ENCODE results near the gene LRRN4CL.

Gene LRRN4CL

GRCh38 chr11:62649486-62649885 is 39.8 kb downstream of the LRRN4CL start:
- H3K27ac ChIP-seq: no peak overlapping the region
- no peak for TF ChIP-seq CTCF (IDR thresholded peaks at IDR 0.05)
- no peak for TF ChIP-seq ZFX (IDR thresholded peaks at IDR 0.05; ENCODE audit: borderline replicate concordance)

DNA sequence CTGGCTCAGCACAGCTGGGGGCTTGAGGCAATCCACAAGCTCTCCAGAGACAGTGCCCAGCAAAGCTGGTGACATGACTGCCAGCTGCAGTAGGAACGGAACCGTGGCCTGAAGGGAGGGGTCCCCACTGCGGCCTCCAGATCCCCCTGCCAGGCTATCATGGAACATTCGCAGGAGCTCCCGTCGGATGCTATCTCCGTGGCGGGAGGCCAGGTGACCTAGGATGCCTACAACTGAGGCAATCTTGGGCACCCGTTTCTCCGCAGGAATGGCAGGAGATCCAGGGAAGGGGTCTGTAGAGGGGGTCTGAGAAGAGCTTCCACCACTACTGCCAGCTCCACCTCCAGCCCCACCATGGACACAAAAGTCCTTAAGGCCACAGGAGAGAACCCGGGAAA is 40.4 kb downstream of the LRRN4CL start:
- H3K27ac ChIP-seq: no peak overlapping the region
- TF ChIP-seq ZFX (IDR thresholded peaks at IDR 0.05; ENCODE audit: borderline replicate concordance) (no peak), CTCF (IDR thresholded peaks at IDR 0.05) (no peak)

- H3K27ac ChIP-seq: peak overlapping the region; percentile 83; the same call in 1 of the 2 replicates
- no peak for TF ChIP-seq ZFX (IDR thresholded peaks at IDR 0.05; ENCODE audit: borderline replicate concordance)
- no peak for TF ChIP-seq CTCF (IDR thresholded peaks at IDR 0.05)
Observed at GRCh38 chr11:62648185-62648966, 41.0 kb downstream of the LRRN4CL start.

DNA sequence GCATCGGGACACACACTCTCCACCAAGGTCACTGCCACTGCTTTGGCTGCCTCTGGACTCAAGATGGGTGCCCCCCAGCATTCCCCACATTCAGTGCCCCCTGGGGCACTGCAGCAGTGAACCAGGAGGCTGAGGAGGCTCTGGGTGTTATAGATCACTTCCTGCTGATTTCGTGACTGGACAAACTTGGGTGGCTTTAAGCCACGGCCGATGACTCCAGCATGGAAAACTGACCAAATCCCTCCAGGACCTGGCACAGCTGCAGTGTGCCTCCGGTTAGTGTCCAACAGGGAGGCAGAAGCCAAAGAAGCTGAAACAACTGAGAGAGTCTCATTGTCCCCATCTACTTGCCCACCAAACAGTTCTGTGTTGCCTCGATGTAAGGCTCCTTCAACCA is 41.7 kb downstream of the LRRN4CL start:
- H3K27ac ChIP-seq: peak overlapping the region; percentile 83
- TF ChIP-seq ZFX (IDR thresholded peaks at IDR 0.05; ENCODE audit: borderline replicate concordance) (no peak), CTCF (IDR thresholded peaks at IDR 0.05) (no peak)

DNA sequence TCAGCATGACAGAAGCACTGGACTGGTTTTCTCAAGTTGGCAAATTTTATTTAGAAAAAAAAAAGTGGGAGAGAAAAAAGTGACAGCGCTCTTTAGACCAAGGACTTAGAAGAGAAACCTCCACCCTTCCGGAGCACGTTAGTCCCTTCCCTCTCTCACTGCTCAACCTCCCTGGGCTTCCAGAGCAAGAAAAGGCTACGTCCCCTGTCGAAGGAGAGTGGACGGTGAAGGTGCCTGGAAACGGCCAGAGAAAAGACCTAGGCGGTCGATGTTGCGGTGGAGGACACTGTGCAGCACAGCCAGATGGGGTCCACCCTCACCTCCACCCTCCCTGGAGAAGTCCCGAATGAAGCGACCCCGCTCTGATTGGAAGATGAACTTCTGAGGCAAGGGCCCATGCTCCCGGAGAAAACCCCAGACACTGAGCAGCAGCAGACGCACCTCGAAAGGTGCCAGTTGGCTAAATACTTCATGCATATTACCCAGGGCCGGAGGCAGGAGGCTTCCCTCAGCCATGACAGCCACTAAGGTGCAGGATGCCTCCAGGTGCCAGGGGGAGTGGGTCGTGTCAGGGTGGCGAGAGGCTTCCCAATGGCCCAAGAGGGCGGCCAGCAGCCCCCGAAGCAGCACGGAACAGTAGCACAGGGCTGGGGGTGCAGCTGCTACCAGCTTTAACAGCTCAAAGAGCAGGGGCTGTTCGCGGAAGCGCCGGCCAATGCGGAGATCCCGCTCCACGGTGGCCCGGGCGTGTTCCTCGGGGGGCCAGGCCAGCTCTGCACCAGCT is 42.3 kb downstream of the LRRN4CL start:
- peak overlapping the region; percentile 83 for H3K27ac ChIP-seq

GRCh38 chr11:62645946-62646824 is 43.1 kb downstream of the LRRN4CL start, which contains the start of gene GANAB:
Gene GANAB (minus strand): TSS chr11:62646613. CDS start chr11:62646599, 14 bp downstream.
- H3K27ac ChIP-seq: peak within 1 kb of the TSS; percentile 83
- TF ChIP-seq CTCF (IDR thresholded peaks at IDR 0.05) (no peak), ZFX (IDR thresholded peaks at IDR 0.05; ENCODE audit: borderline replicate concordance) (no peak)

More for the DNA sequence above, 42.3 kb downstream of the LRRN4CL start:
- TF ChIP-seq CTCF (IDR thresholded peaks at IDR 0.05): no peak
- no peak for TF ChIP-seq ZFX (IDR thresholded peaks at IDR 0.05; ENCODE audit: borderline replicate concordance)
